ENCODE data around the gene TXNDC12. TPM values are rescaled to one million over a fixed set of nuclear protein-coding genes. Genes with fewer than 3 reads are reported as not detected.

TXNDC12 gene
- total RNA-seq, 1 donor from 2014 or later, result 75.3 TPM

GRCh38 chr1:51981555-51981954 is 73.4 kb downstream of the TXNDC12 start:
- Histone ChIP-seq H3K9ac (no peak overlapping the region), H3K27me3 (no peaks in the 10 kb centered on the region), H3K9me3 (ENCODE audit: low read depth) (no peaks in the 10 kb centered on the region), H3K36me3 (no peaks in the 10 kb centered on the region), H4K20me1 (ENCODE audit: low read depth) (no peaks in the 10 kb centered on the region), H3K79me2 (ENCODE audit: low read depth) (peaks cover 10% of the 10 kb centered on the region), H3K27ac (no peak overlapping the region), H3F3A (ENCODE audit: low read depth) (peaks cover 7% of the 10 kb centered on the region), H3K4me1 (no peaks in the 10 kb centered on the region), H3K4me3 (no peak overlapping the region), H3K4me2 (no peak overlapping the region), H2AFZ (replicated peaks) (no peak overlapping the region)
- TF ChIP-seq EZH2 (IDR thresholded peaks at IDR 0.05) (no peak), CTCF (IDR thresholded peaks at IDR 0.05) (no peak), EZH2phosphoT487 (IDR thresholded peaks at IDR 0.05) (no peak)
- peaks cover 5% of the 10 kb centered on the region for H3K27me3 Mint-ChIP-seq (ENCODE audit: insufficient read depth, low read depth)
- no peak overlapping the region for H3K27ac Mint-ChIP-seq
- DNase-seq (ENCODE audit: low spot score), result no peak
- no peaks in the 10 kb centered on the region for H3K36me3 Mint-ChIP-seq
- H3K4me1 Mint-ChIP-seq, result peaks cover under 1% of the 10 kb centered on the region
- H3K9me3 Mint-ChIP-seq, result no peaks in the 10 kb centered on the region
- H3K4me3 Mint-ChIP-seq, result no peak overlapping the region

DNA sequence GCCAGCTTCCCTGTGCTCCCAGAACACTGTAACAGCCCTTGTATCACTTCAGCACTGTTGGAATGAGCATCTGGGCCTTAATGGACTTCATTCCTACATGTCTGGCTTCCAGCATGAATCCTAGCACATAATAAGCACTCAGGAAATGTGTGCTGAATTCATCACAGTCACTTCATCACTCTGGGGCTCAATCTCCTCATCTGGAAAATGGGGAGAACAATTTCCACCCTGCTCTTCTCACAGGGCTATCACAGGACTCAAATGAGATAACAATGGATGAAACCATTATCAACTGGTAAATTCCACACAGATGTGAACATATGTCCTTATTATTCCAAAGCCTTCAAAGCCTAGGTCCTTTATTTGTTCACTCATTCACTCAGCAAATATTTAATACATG is 76.9 kb downstream of the TXNDC12 start:
- Mint-ChIP-seq H3K4me1 (peaks cover 8% of the 10 kb centered on the region), H3K9me3 (no peaks in the 10 kb centered on the region), H3K4me3 (no peak overlapping the region), H3K36me3 (peaks cover 3% of the 10 kb centered on the region), H3K27me3 (ENCODE audit: insufficient read depth, low read depth) (peaks cover 3% of the 10 kb centered on the region), H3K27ac (no peak overlapping the region)
- no peak for TF ChIP-seq CTCF (IDR thresholded peaks at IDR 0.05)
- TF ChIP-seq EZH2 (IDR thresholded peaks at IDR 0.05), result no peak
- TF ChIP-seq EZH2phosphoT487 (IDR thresholded peaks at IDR 0.05), result no peak
- no peaks in the 10 kb centered on the region for H3K4me1 ChIP-seq
- H3K4me2 ChIP-seq, result no peak overlapping the region
- H2AFZ ChIP-seq (replicated peaks), result no peak overlapping the region
- no peak overlapping the region for H3K4me3 ChIP-seq
- no peaks in the 10 kb centered on the region for H3K36me3 ChIP-seq
- no peaks in the 10 kb centered on the region for H4K20me1 ChIP-seq (ENCODE audit: low read depth)
- no peaks in the 10 kb centered on the region for H3F3A ChIP-seq (ENCODE audit: low read depth)
- H3K27me3 ChIP-seq, result no peaks in the 10 kb centered on the region
- peaks cover 4% of the 10 kb centered on the region for H3K79me2 ChIP-seq (ENCODE audit: low read depth)
- H3K27ac ChIP-seq, result no peak overlapping the region
- no peak for DNase-seq (ENCODE audit: low spot score)
- H3K9me3 ChIP-seq (ENCODE audit: low read depth), result no peaks in the 10 kb centered on the region
- H3K9ac ChIP-seq, result no peak overlapping the region

GRCh38 chr1:51976846-51977602 is 78.0 kb downstream of the TXNDC12 start:
- H3K9ac ChIP-seq, result no peak overlapping the region
- H3K9me3 ChIP-seq (ENCODE audit: low read depth), result no peaks in the 10 kb centered on the region
- H3K4me3 Mint-ChIP-seq, result no peak overlapping the region
- H3F3A ChIP-seq (ENCODE audit: low read depth), result no peaks in the 10 kb centered on the region
- no peak overlapping the region for H3K27ac ChIP-seq
- H2AFZ ChIP-seq (replicated peaks), result no peak overlapping the region
- H3K4me1 ChIP-seq, result no peaks in the 10 kb centered on the region
- peaks cover 3% of the 10 kb centered on the region for H3K36me3 Mint-ChIP-seq
- peaks cover 4% of the 10 kb centered on the region for H3K79me2 ChIP-seq (ENCODE audit: low read depth)
- H3K4me3 ChIP-seq, result no peak overlapping the region
- H3K27me3 Mint-ChIP-seq (ENCODE audit: insufficient read depth, low read depth), result peaks cover 8% of the 10 kb centered on the region
- H3K27me3 ChIP-seq, result no peaks in the 10 kb centered on the region
- no peak for TF ChIP-seq EZH2 (IDR thresholded peaks at IDR 0.05)
- no peak for TF ChIP-seq EZH2phosphoT487 (IDR thresholded peaks at IDR 0.05)
- no peak for TF ChIP-seq CTCF (IDR thresholded peaks at IDR 0.05)
- no peak for DNase-seq (ENCODE audit: low spot score)
- H3K36me3 ChIP-seq, result no peaks in the 10 kb centered on the region
- no peak overlapping the region for H3K27ac Mint-ChIP-seq
- peaks cover 8% of the 10 kb centered on the region for H3K4me1 Mint-ChIP-seq
- no peaks in the 10 kb centered on the region for H3K9me3 Mint-ChIP-seq
- H3K4me2 ChIP-seq, result no peak overlapping the region
- H4K20me1 ChIP-seq (ENCODE audit: low read depth), result no peaks in the 10 kb centered on the region

Measured in neural progenitor cell (in vitro differentiated cells).